GM18498 (cell line): ENCODE results near the gene KIAA1671.
"Not testable (repeated sequence)": the region's sequence is repeated elsewhere in the genome, so short reads cannot be mapped to it uniquely, and the experiment has no call there.

Source experiments
- ATAC-seq: cut with Tn5 transposase; IDR thresholded peaks from one replicate; pipeline ENCODE4 v1.9.1; 2021; ENCODE audit warnings: mild to moderate bottlenecking, moderate library complexity; ENCODE audit not compliant: unreplicated experiment

The KIAA1671 gene

GRCh38 chr22:25183949-25184619 lies 231.6 kb downstream of the KIAA1671 start:
- no peak for ATAC-seq

- ATAC-seq: no peak
These were observed 233.6 kb downstream of the KIAA1671 start for GRCh38 chr22:25186140-25186539.

- ATAC-seq: no peak
These were observed 235.0 kb downstream of the KIAA1671 start for GRCh38 chr22:25187469-25187868.

GRCh38 chr22:25192406-25192805 lies 239.9 kb downstream of the KIAA1671 start:
- no peak for ATAC-seq

GRCh38 chr22:25193130-25193529 lies 240.6 kb downstream of the KIAA1671 start:
- ATAC-seq: no peak

- no peak for ATAC-seq
These were observed 241.0 kb downstream of the KIAA1671 start for GRCh38 chr22:25193548-25193947.

GRCh38 chr22:25196326-25196725 lies 243.8 kb downstream of the KIAA1671 start:
- ATAC-seq: no peak

- ATAC-seq: no peak
These were observed 244.8 kb downstream of the KIAA1671 start for GRCh38 chr22:25197340-25197739.

GRCh38 chr22:25199731-25200520 lies 247.4 kb downstream of the KIAA1671 start, which contains the start of gene CRYBB3:
CRYBB3 (plus strand) TSS chr22:25199858; CDS start chr22:25201397, 1,539 bp downstream.
- no peak for ATAC-seq

GRCh38 chr22:25200967-25201366 lies 248.5 kb downstream of the KIAA1671 start:
- ATAC-seq: no peak

- ATAC-seq: no peak
These were observed 249.2 kb downstream of the KIAA1671 start for GRCh38 chr22:25201557-25202273.

- no peak for ATAC-seq
These were observed 249.9 kb downstream of the KIAA1671 start for GRCh38 chr22:25202290-25202921.

GRCh38 chr22:25203082-25203481 lies 250.6 kb downstream of the KIAA1671 start:
- no peak for ATAC-seq

- ATAC-seq: not testable (repeated sequence)
These were observed 252.0 kb downstream of the KIAA1671 start for GRCh38 chr22:25204547-25204946.

- ATAC-seq: no peak
These were observed 253.3 kb downstream of the KIAA1671 start for GRCh38 chr22:25205847-25206246.

GRCh38 chr22:25206998-25207397 lies 254.5 kb downstream of the KIAA1671 start:
- no peak for ATAC-seq

- no peak for ATAC-seq
These were observed 255.1 kb downstream of the KIAA1671 start for GRCh38 chr22:25207553-25208157.

GRCh38 chr22:25208328-25208727 lies 255.8 kb downstream of the KIAA1671 start:
- no peak for ATAC-seq

- ATAC-seq: no peak
These were observed 256.4 kb downstream of the KIAA1671 start for GRCh38 chr22:25208743-25209505.

- no peak for ATAC-seq
These were observed 258.3 kb downstream of the KIAA1671 start for GRCh38 chr22:25210793-25211192.
